NCI-H510A (cell line): ENCODE results near the gene CRACR2B.

Experiments
- DNase-seq: peaks from one replicate; lab custom pipeline; 2025; lab: John Stamatoyannopoulos, UW

The CRACR2B gene

DNA sequence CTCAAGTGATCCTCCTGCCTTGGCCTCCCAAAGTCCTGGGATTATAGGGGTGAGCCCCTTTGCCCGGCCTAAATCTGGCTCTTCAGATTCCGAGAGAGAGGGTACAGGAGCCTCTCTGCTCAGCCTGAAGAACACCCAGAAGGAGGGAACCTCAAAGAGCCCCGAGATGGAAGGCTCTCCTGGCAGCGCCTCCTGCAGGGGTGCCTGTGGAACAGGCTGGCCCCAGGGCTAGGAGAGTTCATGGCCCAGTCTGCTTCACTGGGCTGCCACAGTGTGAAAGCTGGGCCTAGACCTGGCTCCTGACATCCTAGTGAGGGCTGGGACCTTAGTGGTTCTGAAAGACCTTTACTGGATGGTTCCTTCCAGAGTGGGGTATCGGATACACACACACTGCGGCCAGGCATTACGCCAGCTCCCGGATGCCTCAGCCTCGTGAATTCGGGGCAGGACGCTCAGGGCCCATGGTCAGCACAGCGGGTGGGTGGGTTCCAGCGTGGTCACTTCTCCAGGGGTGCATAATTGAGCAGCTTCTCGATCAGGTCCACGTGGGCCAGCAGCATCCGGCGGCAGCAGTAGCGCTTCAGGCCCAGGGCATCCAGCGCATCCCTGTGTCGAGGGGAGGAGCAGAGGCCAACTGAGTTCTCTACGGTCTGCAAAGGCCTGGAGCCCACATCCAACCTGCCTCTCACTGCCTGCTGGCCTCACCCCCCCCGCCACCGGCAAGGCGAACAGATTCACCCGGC lies 12.3 kb downstream of the CRACR2B start:
- no peak for DNase-seq

DNA sequence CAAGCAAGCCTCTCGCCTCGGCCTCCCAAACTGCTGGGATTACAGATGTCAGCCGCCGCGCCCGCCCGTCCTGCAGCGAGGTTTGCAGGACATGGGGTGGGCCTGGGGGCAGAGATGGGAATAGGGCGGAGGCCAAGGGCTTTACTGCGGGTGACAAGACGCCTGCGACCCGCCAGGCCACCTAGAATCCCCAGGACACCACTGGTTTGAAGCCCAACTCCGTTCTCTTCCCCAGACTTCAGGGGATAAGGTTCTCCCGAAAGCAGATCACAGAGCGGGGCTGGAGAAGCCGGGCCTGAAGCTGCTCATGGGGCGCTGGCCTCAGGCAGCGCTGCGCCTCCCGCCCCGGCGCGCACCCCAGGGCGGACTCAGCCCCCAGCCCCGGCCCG lies 14.3 kb downstream of the CRACR2B start:
- no peak for DNase-seq

DNA sequence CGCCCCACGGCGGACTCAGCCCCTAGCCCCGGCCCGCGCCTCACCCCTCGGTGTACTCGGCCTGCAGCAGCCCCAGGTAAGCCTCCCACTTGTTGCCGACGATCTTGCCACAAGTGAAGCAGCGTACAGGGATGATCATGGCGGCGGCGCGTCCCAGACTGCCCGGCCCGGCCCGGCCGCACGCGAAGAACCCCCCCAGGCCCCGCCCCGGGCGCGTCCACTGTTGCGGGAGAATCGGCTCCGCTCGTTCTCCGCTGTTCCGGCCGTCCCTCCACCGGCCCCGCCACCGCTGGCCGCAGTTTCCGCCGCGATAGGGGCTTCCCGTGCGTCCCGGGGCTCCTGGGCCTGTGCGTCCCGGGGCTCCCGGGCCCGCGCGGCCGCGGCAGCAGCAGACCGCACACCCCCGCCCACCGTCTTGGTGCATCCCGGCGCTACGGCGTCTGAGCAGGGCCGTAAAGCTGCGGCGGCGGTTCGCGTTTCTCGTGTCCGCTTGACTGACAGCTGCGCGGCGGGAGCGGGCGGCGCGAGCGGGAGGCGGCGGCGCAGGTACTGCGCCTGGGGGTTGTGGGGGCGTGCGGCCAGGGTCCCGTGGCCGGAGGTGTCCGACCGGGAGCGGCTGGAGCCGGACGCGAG lies 14.8 kb downstream of the CRACR2B start, which contains the start of the genes POLR2L and TSPAN4:
TSS of gene POLR2L (minus strand) at position 160 of the 633 bp plus-strand sequence. CDS start at position 139, 21 bp downstream.
TSS of gene TSPAN4 (plus strand) at position 483 of the 633 bp plus-strand sequence. CDS start 7,453 bp downstream, outside the sequence.
- peak; percentile 73 for DNase-seq

DNA sequence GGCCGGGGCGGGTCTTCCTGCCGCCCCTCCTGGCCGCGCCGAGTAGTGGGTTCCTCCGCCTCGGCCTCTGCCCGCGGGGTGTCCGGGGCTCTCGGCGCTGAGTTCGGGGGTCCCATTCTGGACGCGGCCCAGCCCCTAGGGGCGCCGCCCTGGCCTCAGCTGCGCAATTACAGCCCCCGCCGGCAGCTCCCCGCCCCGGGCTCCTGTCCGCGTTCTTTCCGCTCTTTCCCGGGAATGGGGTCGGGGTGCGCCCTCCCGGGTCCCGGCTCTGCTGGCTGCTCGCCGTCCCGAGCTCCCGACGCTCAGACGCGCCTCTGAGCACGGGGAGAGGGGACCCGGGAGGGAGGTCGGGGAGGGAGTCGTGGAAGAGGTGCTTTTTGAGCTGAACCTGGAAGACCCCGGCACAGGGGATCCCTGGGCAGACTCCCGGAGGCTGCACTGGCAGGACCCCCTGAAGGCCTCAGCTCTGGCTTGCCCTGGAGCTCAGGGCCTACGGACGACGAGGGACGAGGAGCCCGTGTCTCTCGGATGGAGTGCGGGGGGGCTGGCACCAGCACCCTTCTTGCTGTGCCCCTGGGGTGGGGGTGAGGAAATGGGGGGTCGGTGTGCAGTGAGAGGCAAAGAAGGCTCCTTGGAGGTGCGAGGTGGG lies 15.5 kb downstream of the CRACR2B start:
- DNase-seq, result no peak

DNA sequence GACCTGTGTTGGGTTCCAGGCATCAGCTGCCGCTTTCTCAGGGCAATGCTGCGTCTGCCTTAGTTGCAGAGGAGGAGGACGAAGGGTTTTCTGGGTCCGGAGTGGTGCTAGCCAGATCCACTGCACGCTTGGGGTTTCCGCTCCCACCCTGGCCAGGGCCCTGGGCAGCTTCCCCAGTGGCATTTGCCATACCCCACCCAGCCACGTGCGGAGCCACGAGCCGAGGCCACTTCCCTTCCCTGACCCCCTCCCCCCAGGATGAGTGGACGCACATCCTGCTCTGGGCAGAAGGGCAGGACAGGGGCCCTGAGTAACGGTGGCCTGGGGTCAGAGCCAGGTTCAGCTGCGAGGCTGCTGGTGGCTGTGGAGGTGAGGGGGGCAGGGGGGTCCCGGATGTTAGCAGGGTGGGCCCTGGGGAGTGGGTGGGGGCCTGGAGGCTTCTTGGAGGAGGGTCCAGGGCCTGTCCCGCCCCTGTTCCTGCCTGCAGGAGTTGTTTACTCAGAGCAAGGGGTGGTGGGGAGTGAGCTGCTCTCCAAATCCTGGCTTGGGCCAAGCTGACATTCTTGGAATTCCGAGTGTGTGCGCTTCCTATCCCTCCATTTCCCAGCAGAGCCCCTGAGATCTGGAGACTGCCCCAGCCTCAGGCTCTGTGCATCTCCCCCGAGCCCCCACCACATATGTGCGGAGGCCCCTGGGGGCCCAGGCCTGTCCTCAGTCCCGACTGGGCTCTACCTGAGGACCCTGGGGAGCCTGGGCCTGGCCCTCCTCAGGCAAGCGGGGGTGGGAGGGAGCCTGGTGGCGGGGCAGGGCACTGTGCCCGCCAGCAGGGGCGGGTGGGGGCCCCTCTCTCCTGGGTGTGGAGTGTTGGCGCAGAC lies 16.3 kb downstream of the CRACR2B start:
- no peak for DNase-seq

DNA sequence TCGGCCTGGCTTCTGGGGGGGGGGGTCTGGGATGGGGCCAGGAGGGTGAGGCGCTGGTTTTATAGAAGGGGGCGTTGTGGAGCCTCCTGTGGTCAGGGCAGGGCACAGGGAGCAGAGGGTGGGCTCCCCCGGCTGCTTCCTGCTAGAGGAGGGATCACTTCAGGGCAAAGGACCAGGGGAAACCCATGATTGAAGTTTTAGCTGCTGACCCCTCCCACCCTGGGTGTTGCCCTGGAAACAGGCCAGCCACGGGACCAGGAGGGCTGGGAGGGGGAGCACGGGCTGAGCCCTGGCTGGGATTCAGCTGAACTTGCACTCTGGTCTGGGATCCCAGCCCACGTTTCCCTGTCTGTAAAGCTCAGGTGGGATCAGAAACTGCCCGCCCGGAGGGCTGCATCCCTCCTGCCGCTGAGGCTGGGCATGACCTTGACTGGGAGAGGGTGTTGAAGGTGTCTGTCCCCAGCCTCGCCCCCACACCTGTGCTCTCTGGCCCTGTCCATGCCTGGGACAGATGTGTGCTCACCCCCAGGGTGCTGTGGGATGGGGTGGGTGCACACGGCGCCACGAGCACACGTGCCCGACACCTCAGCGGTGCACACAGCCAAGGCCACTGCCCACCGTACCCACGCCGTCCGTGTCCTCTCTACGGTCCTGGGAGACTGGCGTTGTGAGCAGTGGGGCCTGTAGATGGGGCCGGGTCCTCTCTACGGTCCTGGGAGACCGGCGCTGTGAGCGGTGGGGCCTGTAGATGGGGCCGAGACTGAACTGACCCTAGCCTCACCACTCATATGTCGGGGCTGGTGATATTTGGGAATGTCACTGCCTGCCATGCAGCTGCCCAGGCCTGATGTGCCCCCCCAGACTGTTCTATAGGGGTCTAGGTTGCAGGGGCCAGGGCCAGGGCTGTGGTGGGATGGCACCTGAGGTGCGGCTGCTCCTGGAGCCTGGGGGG lies 17.2 kb downstream of the CRACR2B start:
- DNase-seq, result no peak

DNA sequence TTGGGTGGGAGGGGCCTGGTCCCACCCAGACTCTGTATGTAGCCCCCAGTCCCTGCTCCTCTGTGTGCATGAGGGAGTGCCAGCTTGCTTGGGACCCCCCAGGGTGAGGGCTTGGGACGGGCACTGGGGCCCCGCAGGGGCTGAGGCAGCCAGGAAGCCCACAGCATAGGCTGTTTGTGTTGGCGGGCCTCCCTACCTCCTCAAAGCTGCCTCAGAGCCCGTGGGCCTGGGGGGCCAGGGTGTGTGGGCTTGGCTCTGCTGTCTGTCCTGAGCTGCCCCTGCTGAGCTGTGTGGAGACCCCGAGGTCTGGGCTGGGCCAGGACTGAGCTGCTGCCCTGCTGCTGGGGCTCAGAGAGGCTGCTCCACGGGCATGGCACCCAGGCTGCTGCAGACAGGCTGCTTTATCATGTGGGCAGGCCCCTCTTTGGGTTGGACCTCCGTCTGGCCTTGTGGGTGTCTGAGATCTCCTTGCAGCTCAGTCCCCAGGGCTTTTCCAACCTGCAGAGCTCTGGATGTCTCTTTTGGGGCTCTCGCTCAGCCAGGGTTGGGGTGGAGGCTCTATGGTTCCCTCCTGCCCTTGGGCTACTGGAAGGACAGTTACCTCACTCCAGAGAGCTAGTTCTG lies 18.3 kb downstream of the CRACR2B start:
- no peak for DNase-seq

DNA sequence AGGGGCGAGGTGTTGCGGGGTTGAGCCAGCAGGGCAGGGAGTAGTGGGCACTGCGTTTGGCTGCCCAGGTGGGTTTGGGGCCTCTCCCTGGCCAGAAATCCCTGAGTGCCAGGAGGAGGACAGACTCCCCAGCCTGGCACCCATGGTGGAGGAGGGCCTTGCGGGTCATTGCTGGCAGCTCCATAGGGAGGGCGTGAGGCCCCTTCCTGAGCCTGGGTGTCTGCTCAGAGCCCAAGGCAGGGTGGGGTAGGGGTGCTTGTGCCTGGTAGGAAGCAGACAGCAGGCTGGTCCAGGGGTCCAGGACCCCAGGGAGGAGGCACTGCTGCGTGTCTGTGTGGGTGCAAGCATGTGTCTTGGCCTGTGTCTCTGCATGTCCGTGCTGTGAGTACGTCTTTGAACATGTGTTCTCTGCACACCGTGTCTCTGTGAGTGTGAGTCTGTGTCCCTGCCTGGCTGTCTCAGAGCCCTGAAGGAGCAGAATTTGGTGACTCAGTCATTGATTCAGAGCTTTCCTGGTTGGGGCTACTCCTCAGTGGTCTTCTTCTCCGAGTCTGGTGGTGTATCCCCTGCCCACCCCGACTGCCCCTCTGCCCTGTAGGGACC lies 18.9 kb downstream of the CRACR2B start:
- DNase-seq, result no peak

DNA sequence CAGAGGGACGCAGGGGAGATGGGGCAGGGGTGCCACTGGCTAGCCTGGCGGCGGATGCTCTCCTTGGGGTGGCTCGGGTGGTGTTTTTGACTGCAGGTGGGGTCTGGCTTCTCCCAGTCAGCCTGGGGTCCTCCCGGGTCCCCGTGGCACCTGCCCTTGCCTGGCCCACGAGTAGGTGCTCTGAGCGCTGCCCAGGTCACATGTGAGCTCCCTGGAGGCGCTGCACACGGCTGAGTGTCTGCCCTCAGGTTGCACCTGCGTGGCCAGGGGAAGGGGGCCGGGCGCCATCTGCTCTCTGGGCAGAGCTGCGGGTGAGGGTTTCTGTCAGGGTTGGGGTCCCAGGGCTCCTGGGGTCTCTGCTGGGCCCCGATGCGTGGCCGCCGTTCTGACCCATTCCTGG lies 20.2 kb downstream of the CRACR2B start:
- DNase-seq, result no peak

DNA sequence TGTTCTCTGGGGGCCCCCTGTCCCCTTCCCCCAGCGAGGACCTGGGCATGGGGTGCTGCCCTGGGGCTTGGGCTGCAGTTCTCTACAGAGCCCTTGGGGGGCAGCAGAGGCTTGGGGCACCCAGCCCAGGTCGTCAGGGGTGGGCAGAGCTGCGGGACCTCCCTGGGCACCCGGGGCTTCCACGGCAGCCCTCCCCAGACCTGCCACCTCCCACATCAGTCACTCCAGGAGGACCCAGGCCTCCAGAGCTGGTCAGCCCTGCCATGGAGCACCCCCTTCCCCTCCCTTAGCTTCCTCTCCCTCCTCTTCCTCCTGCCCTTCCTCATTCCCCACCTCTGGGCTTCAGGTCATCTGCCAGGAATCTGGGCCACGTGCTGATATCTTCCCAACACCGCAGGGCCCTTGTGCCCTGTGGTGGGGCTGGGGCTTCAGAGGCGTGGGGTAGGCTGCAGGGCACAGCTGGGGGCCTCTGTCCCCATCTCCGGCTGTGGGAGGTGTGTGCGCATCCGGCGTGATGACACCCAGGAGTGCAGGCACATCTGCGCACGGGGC lies 20.7 kb downstream of the CRACR2B start:
- no peak for DNase-seq

DNA sequence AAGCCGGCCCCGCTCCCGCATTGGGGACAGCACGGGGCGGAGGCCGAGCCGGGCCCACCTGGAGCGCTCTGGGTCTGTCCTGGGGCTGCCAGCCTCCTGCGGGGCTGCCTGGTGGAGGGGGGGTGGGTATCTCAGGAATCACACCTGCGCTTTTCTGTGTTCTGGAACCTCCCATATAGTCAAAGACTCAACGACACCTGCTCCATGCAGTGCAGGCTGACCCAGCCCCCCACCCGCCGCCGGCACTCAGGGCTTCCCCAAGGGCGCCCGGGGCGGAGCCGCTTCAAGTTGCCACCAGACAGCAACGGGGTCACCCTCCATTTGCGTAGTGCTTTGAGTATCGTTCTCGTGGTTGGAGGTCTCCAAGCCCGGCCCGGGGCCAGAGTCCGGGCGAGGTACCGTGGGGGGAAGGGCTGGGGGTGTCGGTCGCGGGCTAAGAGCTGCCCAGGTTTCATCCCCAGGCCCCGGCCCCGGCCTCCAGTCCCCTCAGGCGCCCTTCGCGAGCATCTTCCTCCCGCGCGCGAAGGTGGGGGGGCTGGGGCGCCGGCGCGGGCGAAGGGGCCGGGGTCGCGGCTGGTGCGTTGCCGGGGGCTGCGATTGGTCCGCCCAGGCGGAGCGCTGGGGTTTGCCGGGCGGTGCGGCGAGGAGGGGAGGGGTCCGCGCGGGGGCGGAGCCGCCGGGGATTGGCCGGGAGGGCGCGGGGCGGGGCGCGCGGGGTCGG lies 21.5 kb downstream of the CRACR2B start:
- peak; percentile 41 for DNase-seq

DNA sequence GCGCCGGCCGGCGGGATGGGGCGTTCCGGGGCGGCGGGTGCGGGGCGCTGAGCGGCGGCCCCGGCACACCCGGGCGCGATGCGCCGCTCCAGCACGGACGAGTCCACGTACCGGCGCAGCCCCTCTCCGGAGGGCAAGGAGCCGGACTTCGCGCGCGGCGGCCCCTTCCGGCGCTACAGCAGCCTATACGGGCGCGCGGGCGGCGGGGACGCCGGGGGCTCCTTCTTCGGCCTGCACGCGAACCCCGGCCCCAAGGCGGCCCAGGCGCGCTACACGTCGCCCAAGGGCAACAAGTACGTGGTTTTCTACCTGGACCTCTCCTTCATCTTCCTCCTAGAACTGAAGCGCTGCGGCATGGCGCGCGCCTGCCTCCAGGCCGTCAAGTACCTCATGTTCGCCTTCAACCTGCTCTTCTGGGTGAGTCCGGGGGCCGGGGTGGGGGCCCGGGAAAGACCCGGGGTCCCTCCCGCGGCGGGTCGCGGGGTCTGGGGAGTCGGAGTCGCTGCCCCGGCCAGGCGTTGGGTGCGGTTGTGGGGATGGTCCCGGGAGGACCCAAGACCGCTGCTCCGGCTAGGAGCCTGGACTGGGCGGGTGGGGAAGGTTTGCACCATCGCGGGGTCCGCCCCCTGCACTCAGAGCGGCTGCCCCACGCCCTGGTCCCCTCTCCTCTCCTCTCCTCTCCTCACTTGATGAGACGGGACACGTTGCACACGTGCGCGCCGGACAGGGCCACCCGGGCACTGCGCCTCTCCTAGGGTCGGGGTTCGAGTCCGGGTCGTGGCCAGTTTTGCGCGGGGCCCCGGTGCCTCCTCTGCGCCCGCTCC lies 22.4 kb downstream of the CRACR2B start:
- no peak for DNase-seq

DNA sequence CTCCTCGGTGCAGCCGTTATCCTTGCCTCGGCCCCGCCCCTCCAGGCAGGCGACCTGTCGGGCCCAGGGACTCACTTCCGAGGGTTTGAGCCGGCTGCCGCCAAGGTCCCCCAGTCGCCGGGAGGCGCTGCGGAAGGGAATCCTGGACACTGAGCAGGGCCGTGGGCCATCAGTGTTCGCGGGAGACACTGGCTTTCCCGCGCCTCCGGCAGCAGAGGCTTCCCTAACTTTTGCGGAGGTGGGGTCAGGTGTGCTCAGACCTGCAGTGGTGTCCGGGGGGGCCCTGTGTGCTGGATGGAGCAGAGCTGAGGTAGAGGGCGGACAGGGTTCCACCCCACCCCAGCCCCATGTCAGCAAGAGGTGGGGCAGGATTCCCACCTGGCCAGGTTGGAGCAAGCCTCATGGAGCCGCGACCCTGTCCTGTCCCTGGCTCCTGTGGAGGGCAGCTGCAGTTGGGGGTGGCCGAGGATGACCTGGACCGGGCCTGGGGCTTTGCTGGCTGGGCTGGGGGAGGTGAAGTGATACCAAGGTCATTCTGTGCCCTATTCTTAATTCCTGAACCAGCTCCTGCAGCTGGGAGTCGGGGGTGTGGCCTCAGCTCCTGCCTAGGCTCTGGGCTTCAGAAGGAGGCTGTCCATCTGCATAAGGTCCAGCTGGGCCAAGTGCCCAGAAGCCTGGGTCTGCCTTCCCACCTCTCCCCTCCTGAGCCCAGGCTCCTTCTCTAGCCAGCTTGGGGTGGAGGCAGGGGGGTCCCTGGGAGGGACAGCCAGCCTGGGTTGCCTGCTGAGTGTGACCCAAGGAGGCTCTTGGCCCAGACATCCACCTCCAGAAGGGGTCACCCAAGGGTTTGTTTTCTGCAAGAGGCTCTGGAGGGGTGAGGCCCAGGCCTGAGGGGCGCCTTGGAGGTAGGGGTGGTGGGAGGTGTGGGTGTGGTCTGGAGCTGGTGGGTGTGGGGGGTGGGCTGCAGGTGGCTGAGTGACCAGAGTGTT lies 23.4 kb downstream of the CRACR2B start:
- peak; percentile 27 for DNase-seq

DNA sequence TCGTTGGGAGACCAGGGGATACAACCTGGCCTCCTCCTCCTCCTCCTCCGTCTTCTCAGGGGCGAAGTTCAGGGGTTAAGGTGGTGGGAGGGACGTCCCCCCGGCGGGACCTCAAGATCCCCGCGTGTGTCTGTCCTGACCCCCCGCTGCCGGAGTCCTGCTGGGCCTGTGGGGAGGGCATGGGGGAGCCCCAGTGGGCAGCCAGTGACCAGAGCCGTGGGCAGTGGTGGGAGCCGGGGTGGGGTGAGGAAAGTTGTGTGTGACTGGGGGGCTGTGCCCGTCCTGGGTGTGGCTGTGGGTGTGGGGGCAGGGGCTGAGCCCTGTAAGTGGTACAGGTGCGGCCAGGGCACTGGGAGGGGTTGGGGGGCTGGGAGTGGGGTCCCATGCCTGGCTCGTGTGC lies 25.0 kb downstream of the CRACR2B start:
- no peak for DNase-seq

DNA sequence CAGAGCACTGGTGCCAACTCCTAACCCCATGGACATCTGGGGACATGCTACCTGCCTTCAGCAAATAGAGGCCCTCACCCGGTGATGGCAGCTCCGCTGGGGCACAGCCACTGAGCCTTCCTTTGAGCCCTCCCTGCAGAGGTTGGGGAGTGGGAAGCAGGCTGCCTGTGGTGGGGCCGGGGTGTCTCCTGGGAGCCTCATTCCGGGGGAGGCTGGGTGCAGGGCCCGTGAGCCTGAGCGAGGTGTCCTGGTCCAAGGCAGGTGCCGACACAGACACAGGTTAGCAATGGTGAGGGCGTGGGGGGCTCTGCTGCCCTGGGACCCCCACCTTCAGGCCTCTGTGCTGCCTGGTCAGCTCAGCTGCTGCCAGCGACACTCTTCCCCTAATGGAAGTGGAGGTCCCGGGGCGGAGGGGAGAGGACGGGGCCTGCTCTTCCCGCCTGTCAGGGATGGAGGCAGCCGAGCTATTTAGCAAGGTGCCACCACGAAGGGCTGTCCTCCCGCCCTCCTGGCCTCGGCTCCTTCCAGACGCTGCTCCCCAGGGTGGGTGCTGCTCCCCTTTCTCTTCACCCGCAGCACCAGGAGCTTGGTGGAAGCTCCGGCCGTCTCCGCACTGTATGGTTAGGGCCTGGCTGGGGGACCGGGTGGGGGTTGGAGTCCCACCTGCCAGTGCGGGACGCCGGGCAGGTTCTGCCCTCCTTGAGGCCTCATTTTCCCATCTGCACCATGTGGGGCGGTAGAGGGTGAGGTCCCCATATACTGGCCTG lies 26.1 kb downstream of the CRACR2B start:
- DNase-seq, result no peak
